ENCODE measurements around the gene SLC35F4. TPM values are rescaled to one million over a fixed set of nuclear protein-coding genes. Genes with fewer than 3 reads are reported as not detected.

The SLC35F4 gene
- not detected for total RNA-seq
- polyA plus RNA-seq (ENCODE audit: insufficient read length in 6 of 6) = under 1 TPM; 0.11 to 0.30 (median 0.22) TPM
- long read RNA-seq, donor 1 = 0 reads
- long read RNA-seq, donor 2 = 0 reads
- long read RNA-seq, donor 3 = 0 reads
- long read RNA-seq, donor 4 = 0 reads
- long read RNA-seq, donor 5 = 0 reads
- long read RNA-seq, donor 6 = 0 reads
- long read RNA-seq, donor 7 = 0 reads
- long read RNA-seq, donor 8 = 0 reads
- long read RNA-seq, donor 9 = 0 reads
- long read RNA-seq, donor 10 = 0 reads
- long read RNA-seq, donor 11, partial matches to known transcripts = 15 of 15 reads
- long read RNA-seq, donor 11, other reads (novel, unspliced or antisense) = 0 of 15 reads
- long read RNA-seq, donor 12 = 0 reads

DNA sequence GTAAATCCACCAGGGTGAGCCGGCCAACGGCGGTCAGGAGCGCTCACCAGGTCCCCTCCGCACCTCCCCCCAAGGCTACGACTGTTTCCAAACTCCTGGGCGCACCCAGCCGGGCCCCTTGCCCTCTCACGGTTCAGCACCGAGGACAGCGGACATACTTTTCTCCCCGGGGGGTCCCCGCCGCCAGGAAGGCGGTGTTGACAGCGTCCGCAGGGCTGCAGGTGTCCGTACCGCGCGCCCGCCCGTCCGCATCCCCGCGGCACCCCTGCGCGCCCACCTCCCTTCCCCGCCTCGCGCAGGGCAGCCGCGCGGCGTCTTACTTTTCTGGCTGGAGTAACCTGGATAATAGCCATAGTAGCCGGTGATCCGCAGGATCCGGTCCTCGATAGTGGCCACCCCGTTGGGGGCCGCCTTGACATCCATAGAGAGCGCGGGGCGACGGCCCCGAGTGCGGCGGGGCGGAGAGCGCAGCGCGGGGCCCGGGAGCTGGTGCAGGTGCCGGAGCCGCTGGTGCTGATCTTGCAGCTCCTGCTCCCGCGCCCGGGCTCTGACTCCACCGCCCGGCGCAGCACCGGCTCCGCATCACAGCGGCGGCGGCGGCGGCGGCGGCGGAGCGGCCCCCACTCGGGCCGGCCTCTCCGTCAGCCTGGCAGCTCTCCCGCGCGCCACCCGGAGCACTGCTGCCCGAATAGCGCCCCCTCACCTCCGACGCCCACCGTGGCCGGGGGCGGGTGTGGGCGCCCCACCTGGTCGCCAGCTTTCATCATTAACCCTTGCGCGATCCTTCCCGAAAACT, at the start of gene SLC35F4:
SLC35F4 (minus strand) TSS at position 690 of the 796 bp plus-strand sequence.
- intact Hi-C loops (cut with DNase I) = no loop called here
- peak in 3 of 4 donors; percentile 11 to 72 (median 41) for DNase-seq

DNA sequence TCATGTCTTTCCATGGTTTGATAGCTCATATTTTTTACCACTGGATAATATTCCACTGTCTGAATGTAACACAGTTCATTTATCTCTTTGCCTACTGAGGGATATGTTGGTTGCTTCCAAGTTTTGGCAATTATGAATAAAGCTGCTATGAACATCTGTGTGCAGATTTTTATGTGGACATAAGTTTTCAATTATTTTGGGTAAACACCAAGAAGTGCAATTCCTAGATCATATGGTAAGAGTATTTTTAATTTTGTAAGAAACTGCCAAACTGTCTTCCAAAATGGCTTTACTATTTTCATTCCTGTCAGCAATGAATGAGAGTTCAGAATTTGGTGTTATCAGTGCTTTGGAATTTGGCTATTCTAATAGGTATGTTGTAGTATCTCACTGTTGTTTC, 43.7 kb upstream of the SLC35F4 start:
- ATAC-seq = no peak
- TF ChIP-seq, protein P1, sequence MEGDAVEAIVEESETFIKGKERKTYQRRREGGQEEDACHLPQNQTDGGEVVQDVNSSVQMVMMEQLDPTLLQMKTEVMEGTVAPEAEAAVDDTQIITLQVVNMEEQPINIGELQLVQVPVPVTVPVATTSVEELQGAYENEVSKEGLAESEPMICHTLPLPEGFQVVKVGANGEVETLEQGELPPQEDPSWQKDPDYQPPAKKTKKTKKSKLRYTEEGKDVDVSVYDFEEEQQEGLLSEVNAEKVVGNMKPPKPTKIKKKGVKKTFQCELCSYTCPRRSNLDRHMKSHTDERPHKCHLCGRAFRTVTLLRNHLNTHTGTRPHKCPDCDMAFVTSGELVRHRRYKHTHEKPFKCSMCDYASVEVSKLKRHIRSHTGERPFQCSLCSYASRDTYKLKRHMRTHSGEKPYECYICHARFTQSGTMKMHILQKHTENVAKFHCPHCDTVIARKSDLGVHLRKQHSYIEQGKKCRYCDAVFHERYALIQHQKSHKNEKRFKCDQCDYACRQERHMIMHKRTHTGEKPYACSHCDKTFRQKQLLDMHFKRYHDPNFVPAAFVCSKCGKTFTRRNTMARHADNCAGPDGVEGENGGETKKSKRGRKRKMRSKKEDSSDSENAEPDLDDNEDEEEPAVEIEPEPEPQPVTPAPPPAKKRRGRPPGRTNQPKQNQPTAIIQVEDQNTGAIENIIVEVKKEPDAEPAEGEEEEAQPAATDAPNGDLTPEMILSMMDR (IDR thresholded peaks at IDR 0.05) = no peak
- intact Hi-C loops (cut with DNase I) = no loop called here

More for the DNA sequence above, at the start of gene SLC35F4:
- no peaks in the 10 kb centered on the region for H3K4me1 ChIP-seq
- no peaks in the 10 kb centered on the region for H3K9me3 ChIP-seq
- no peaks in the 10 kb centered on the region for H3K36me3 ChIP-seq
- TF ChIP-seq, protein P1 (IDR thresholded peaks at IDR 0.05) = no peak
- peak; percentile 68 for ATAC-seq
- no peak within 1 kb of the TSS for H3K27ac ChIP-seq
- H3K4me3 ChIP-seq = no peak within 1 kb of the TSS
- H3K27me3 ChIP-seq = peaks cover 25 to 63% of the 10 kb centered on the region in 2 donors

DNA sequence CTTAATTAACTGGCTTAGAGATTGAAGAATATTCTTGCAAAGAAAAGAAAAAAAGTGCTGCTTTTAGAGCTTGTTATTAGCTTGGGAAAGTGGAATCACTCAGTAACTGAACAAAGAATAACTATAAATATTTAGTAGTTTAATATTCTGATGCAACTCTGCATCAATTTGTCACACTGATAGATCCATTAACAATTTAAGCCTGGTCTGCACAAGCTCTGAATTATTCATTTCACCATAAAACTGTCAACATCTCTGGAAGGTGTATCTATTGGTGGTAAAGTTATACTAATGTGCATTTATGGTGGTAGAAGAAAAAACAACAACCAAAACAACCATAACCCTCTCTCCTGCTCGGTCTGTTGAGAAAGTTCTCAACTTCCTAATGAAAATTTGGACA, 38.1 kb upstream of the SLC35F4 start:
- no peaks in the 10 kb centered on the region for H3K27me3 ChIP-seq
- H3K27ac ChIP-seq = no peak overlapping the region
- DNase-seq (no peak), ATAC-seq (no peak)
- H3K36me3 ChIP-seq = no peaks in the 10 kb centered on the region
- no peaks in the 10 kb centered on the region for H3K9me3 ChIP-seq
- no peak overlapping the region for H3K4me3 ChIP-seq
- no peaks in the 10 kb centered on the region for H3K4me1 ChIP-seq
- TF ChIP-seq, protein P1 (IDR thresholded peaks at IDR 0.05) = no peak
- intact Hi-C loops (cut with DNase I) = no loop called here

More for the DNA sequence above, 43.7 kb upstream of the SLC35F4 start:
- no peak for DNase-seq
- Histone ChIP-seq H3K36me3 (no peaks in the 10 kb centered on the region), H3K27me3 (no peaks in the 10 kb centered on the region), H3K4me1 (no peaks in the 10 kb centered on the region), H3K4me3 (no peak overlapping the region), H3K9me3 (no peaks in the 10 kb centered on the region), H3K27ac (no peak overlapping the region)

DNA sequence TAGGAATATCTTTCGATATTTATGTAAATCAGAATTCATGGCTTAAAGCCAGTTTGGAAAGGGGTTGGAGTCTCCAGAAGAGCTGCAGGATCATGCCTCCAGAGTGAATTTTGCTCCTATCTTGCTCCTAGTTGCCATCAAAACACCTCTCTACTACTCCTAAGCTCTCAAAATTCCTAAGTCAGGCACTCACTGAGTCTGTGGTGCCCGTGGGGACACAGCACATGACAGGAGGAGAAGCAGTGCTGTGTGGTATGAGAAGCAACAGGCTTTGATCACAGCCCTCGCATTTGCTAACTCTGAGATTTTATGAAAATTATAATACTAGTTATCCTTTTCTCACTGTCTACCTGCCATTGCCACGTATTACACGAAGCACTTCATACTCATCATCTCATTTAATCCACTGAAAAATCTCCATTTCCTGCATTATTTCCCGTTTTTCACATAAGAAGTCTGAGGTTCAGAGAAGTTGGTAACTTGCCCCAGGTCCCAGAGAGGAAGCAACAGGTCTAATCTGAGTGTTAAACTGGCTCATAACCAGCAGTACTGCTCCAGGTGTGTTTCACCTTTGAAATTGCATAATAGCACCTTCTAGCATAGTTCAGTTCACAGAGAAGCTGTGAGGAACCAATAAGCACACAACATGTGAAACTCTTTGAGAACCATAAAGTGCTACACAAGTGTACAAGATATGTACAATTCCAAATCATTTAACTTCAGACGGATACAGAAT, 33.1 kb upstream of the SLC35F4 start:
- Histone ChIP-seq H3K27me3 (no peaks in the 10 kb centered on the region), H3K4me3 (no peak overlapping the region), H3K27ac (no peak overlapping the region), H3K9me3 (no peaks in the 10 kb centered on the region), H3K4me1 (no peaks in the 10 kb centered on the region), H3K36me3 (no peaks in the 10 kb centered on the region)
- TF ChIP-seq, protein P1 (IDR thresholded peaks at IDR 0.05) = no peak
- intact Hi-C loops (cut with DNase I) = no loop called here
- DNase-seq (no peak), ATAC-seq (peak; percentile 89)
